ENCODE results near the gene AGR2. TPM values are rescaled to one million over a fixed set of nuclear protein-coding genes. Genes with fewer than 3 reads are reported as not detected.
A peak's percentile ranks its signal among the peaks of the same experiment; 100 is the strongest.

Gene AGR2
- total RNA-seq, 1 experiment from 2014 or later = not detected

- H3K79me1 ChIP-seq (ENCODE audit: insufficient read depth, low read depth, low read length, poor library complexity, severe bottlenecking) = no peaks in the 10 kb centered on the region
- no peaks in the 10 kb centered on the region for H3K27me3 ChIP-seq (ENCODE audit: insufficient read depth, low read length)
- no peaks in the 10 kb centered on the region for H3K9me3 ChIP-seq (ENCODE audit: control insufficient read depth, low read depth, low read length)
- no peak overlapping the region for H3K14ac ChIP-seq (ENCODE audit: insufficient read depth, low read length)
- no peak overlapping the region for H2BK12ac ChIP-seq (ENCODE audit: insufficient read length, low read depth, low read length)
- Mint-ChIP-seq H3K9me3 (no peaks in the 10 kb centered on the region), H3K36me3 (ENCODE audit: insufficient read depth in 1 of 3, low read depth in 3 of 3) (no peaks in the 10 kb centered on the region), H3K27ac (no peak overlapping the region), H3K27me3 (ENCODE audit: low read depth) (no peaks in the 10 kb centered on the region), H3K4me3 (no peak overlapping the region), H3K4me1 (peaks cover 3 to 8% of the 10 kb centered on the region in 2 experiments; a peak in 3 of 4 replicates)
- no peak overlapping the region for H2BK15ac ChIP-seq (ENCODE audit: low read depth, low read length)
- H3K27ac ChIP-seq (ENCODE audit: insufficient read length, low read depth, low read length) = no peak overlapping the region
- no peak overlapping the region for H2BK20ac ChIP-seq (ENCODE audit: low read depth, low read length, poor library complexity, severe bottlenecking)
- H3T11ph ChIP-seq (ENCODE audit: low read length) = no peak overlapping the region
- no peaks in the 10 kb centered on the region for H3K4me1 ChIP-seq (ENCODE audit: insufficient read depth, low read length)
- no peak overlapping the region for H4K8ac ChIP-seq (replicated peaks; ENCODE audit: insufficient read length, low read depth, low read length)
- no peak overlapping the region for H4K91ac ChIP-seq (ENCODE audit: insufficient read length, low read depth, low read length)
- no peak overlapping the region for H2AFZ ChIP-seq (ENCODE audit: low read length)
- H3K4me2 ChIP-seq (ENCODE audit: insufficient read depth, insufficient read length, low read length) = no peak overlapping the region
- no peak overlapping the region for H3K56ac ChIP-seq (ENCODE audit: insufficient read length, low read depth, low read length)
- H2BK120ac ChIP-seq (ENCODE audit: low read depth, low read length, poor library complexity, severe bottlenecking) = no peak overlapping the region
- H3K4ac ChIP-seq (ENCODE audit: low read depth, low read length) = no peak overlapping the region
- no peaks in the 10 kb centered on the region for H3K23me2 ChIP-seq (ENCODE audit: insufficient read length, low read depth, low read length, poor library complexity, severe bottlenecking)
- DNase-seq = no peak
- H3K18ac ChIP-seq (ENCODE audit: insufficient read length, low read depth, low read length) = no peak overlapping the region
- no peaks in the 10 kb centered on the region for H4K20me1 ChIP-seq (ENCODE audit: control insufficient read depth, insufficient read depth, insufficient read length)
- no peak overlapping the region for H2AK5ac ChIP-seq (ENCODE audit: insufficient read length, low read length)
- peak; percentile 73 for TF ChIP-seq CTCF (conservative IDR thresholded peaks at IDR 0.05)
- no peak overlapping the region for H3K9ac ChIP-seq (ENCODE audit: extremely low read depth, insufficient read length, low read length)
- no peaks in the 10 kb centered on the region for H3K79me2 ChIP-seq (ENCODE audit: insufficient read depth, low read length)
- no peak overlapping the region for H2BK5ac ChIP-seq (ENCODE audit: insufficient read length, low read length)
- H3K23ac ChIP-seq (ENCODE audit: insufficient read length, low read depth, low read length) = no peak overlapping the region
- H4K5ac ChIP-seq (ENCODE audit: insufficient read length, low read depth, low read length) = no peak overlapping the region
These were observed 3.7 kb downstream of the AGR2 start for GRCh38 chr7:16801111-16801542.
